ENCODE data around the gene NCOA7. TPM values are rescaled to one million over a fixed set of nuclear protein-coding genes. Genes with fewer than 3 reads are reported as not detected.

Gene NCOA7
- total RNA-seq, 4 donors from 2014 or later: 9.0 to 36.2 (median 21.8) TPM

DNA sequence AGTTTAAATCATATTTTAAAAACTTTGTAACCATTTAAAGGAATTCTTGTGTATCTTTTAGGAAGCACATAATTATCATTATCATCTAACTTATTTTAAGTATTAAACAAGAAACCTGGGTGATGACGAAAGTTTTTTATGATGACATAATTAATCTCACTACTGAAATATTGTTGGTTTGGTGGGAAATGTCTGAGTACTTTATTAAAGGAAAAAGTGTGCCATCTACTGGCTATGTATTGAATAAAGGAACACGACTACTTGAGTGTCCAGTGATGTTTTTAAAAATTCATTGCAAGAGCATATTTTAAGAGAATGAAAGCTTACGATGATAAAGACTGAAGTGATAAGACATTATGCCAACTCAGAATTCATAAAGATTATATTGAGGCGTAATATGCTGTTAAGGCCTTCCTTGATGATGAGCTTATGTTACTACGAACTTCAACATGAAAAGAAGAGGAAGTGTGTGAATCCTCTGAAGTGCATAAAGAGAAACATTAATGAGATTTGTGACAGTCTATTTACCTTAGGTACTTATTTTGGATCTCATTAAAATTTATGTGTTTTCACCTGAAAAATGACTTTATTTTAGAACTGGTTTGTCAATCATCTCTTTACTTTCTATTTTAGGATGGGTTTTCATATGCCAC lies 183.6 kb downstream of the NCOA7 start:
- Histone ChIP-seq H3K9me3 (no peaks in the 10 kb centered on the region), H3K36me3 (no peaks in the 10 kb centered on the region), H3K27ac (no peak overlapping the region), H3K27me3 (no peaks in the 10 kb centered on the region), H3K4me3 (replicated peaks in 1 of 3) (no peak overlapping the region), H3K4me1 (no peaks in the 10 kb centered on the region)
- WGBS, 2 donors: 48 to 50% methylated on average over 5 of the region's 5 CpGs
- intact Hi-C loops (cut with DNase I): loop anchor here (10.0 kb wide), 1 partner anchor 670 kb away; the partner anchor contains the start of gene HDDC2
- TF ChIP-seq, protein P1, sequence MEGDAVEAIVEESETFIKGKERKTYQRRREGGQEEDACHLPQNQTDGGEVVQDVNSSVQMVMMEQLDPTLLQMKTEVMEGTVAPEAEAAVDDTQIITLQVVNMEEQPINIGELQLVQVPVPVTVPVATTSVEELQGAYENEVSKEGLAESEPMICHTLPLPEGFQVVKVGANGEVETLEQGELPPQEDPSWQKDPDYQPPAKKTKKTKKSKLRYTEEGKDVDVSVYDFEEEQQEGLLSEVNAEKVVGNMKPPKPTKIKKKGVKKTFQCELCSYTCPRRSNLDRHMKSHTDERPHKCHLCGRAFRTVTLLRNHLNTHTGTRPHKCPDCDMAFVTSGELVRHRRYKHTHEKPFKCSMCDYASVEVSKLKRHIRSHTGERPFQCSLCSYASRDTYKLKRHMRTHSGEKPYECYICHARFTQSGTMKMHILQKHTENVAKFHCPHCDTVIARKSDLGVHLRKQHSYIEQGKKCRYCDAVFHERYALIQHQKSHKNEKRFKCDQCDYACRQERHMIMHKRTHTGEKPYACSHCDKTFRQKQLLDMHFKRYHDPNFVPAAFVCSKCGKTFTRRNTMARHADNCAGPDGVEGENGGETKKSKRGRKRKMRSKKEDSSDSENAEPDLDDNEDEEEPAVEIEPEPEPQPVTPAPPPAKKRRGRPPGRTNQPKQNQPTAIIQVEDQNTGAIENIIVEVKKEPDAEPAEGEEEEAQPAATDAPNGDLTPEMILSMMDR (IDR thresholded peaks at IDR 0.05): peak in 4 of 6 experiments; percentile 34 to 70 (median 66)
- no peak for TF ChIP-seq POLR2A (IDR thresholded peaks at IDR 0.05)
- no peak for DNase-seq

DNA sequence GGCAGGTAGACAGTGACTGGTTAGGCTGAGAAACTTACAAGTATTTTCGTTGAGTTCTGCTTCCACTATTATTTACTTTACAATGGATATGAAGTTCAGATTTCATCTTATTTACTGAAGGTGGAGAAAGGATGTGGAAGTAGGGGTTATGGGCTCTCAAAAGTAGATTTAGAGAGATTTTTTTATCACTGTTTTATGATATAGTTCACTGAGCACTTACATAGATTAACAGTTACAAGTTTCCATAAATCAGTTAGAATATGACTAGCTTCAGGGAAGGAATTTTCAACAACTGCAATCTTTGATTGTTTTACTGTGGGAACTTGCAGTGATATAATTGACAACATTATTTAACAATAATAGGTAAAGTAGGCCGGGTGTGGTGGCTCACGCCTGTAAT lies 188.3 kb downstream of the NCOA7 start:
- WGBS, 2 donors: 90 to 95% methylated on average over 3 of the region's 3 CpGs
- intact Hi-C loops (cut with DNase I): loop anchor here (10.0 kb wide), 1 partner anchor 674 kb away; the partner anchor contains the start of gene HDDC2
- no peaks in the 10 kb centered on the region for H3K9me3 ChIP-seq

More for the DNA sequence above, 188.3 kb downstream of the NCOA7 start:
- Histone ChIP-seq H3K27ac (no peak overlapping the region), H3K36me3 (no peaks in the 10 kb centered on the region), H3K4me1 (no peaks in the 10 kb centered on the region), H3K27me3 (no peaks in the 10 kb centered on the region), H3K4me3 (replicated peaks in 1 of 3) (no peak overlapping the region)
- TF ChIP-seq POLR2A (IDR thresholded peaks at IDR 0.05): no peak
- TF ChIP-seq, protein P1 (IDR thresholded peaks at IDR 0.05): no peak
- DNase-seq: no peak

Small RNAs within 50 kb of the gene (small RNA-seq; reads per million reads assigned to genes)
- not detected for gene RNA5SP216

Other genes starting within 250 kb of the NCOA7 start
- 1 to 10 TPM; 3.5 to 5.5 (median 5.1) TPM for gene HEY2, start 41.3 kb upstream of the NCOA7 start, total RNA-seq
- 10 to 100 TPM; 21.5 to 32.5 (median 26.3) TPM for gene HINT3, start 165.8 kb downstream of the NCOA7 start, total RNA-seq
- gene TRMT11, start 195.6 kb downstream of the NCOA7 start, total RNA-seq: 10 to 100 TPM; 27.6 to 45.3 (median 36.4) TPM

Data from thyroid gland (tissue), 4 donors.